HepG2 (cell line): Measurements from ENCODE around the gene TMEM121. TPM values are rescaled to one million over a fixed set of nuclear protein-coding genes. Genes with fewer than 3 reads are reported as not detected.

Experiments used
- ATAC-seq: fragments of 200-7000 bp; cut with Tn5 transposase; 3 replicates; pipeline ENCODE4 v1.9.1; 2020; ENCODE audit warnings: mild to moderate bottlenecking, moderate library complexity
- BruUV-seq: library from RNA; stranded (reverse); fragments of 400-500 nt; replicated peaks from 2 replicates; lab custom pipeline; 2021; lab: Mats Ljungman, UMichigan
- CTCF ChIA-PET: fragments of 300-600 bp; formaldehyde crosslinking; extraction: SDS; loops from one replicate; lab custom pipeline; 2021; ENCODE audit warnings: low total read pairs, inconsistent platforms, low intra/inter-chr PET ratio; lab: Yijun Ruan, JAX
- POLR2A ChIA-PET: fragments of 350-600 bp; sonication (Branson Sonifier 250); formaldehyde crosslinking; loops from one replicate; lab custom pipeline; 2020; ENCODE audit warnings: antibody characterized with exemption, inconsistent platforms; lab: Yijun Ruan, JAX
- DNase-seq: peaks from one replicate; pipeline ENCODE4 v3.0.0-alpha.2; 2015; ENCODE audit warnings: low spot score
- FAIRE-seq: peaks from 3 replicates; lab custom pipeline; 2011; peaks lifted over from hg19 to GRCh38; lab: Jason Lieb, UNC
- H2AFZ ChIP-seq: one replicate; pipeline ENCODE4 v1.6.1; 2011; ENCODE audit warnings: low read length, inconsistent platforms
- H3K27ac ChIP-seq: fragments of 300-600 bp; 3 replicates; pipeline ENCODE4 v1.8.0; 2011; ENCODE audit warnings: mixed run types, mild to moderate bottlenecking, mixed read lengths, low read length, inconsistent platforms; ENCODE audit not compliant: insufficient read depth; ENCODE audit errors: extremely low read length
- H3K27me3 ChIP-seq, 2 experiments: fragments of 200-600 bp in 1 of 2; 2 replicates in 1 of 2; 3 replicates in 1 of 2; pipeline versions ENCODE4 v1.6.0 to v1.8.0; 2011; ENCODE audit warnings: low read length in 2 of 2, mild to moderate bottlenecking in 2 of 2, moderate library complexity in 2 of 2, inconsistent platforms in 1 of 2; ENCODE audit not compliant: insufficient read depth in 2 of 2, control insufficient read depth in 1 of 2
- H3K36me3 ChIP-seq, 2 experiments: fragments of 200-600 bp in 1 of 2; replicated peaks in 1 of 2; 2 replicates in 1 of 2; 3 replicates in 1 of 2; pipeline versions ENCODE4 v1.5.1 to v1.8.0; 2011; ENCODE audit warnings: low read length in 2 of 2, inconsistent platforms in 1 of 2; ENCODE audit not compliant: insufficient read depth in 2 of 2, control insufficient read depth in 1 of 2
- H3K4me1 ChIP-seq: 2 replicates; pipeline ENCODE4 v1.5.1; 2012; ENCODE audit warnings: low read length, inconsistent platforms; ENCODE audit not compliant: insufficient read depth
- H3K4me2 ChIP-seq: 2 replicates; pipeline ENCODE4 v1.6.0; 2011; ENCODE audit warnings: low read depth, low read length, inconsistent platforms
- H3K4me3 ChIP-seq, 3 experiments: fragments of 200-600 bp in 1 of 3; sonication (generic), shearing (Covaris generic) in 1 of 3; replicated peaks in 1 of 3; 2 replicates each; pipeline ENCODE4 v1.5.1; 2011 to 2016; ENCODE audit warnings: low read length in 3 of 3, inconsistent platforms in 2 of 3, low read depth in 2 of 3, mild to moderate bottlenecking in 2 of 3, control low read depth in 1 of 3, mixed read lengths in 1 of 3; ENCODE audit not compliant: insufficient read depth in 1 of 3
- H3K79me2 ChIP-seq: one replicate; pipeline ENCODE4 v1.6.1; 2011; ENCODE audit warnings: low read length, inconsistent platforms; ENCODE audit not compliant: insufficient read depth
- H3K9ac ChIP-seq: 2 replicates; pipeline ENCODE4 v1.6.0; 2011; ENCODE audit warnings: mild to moderate bottlenecking, low read depth, low read length, inconsistent platforms; ENCODE audit not compliant: insufficient read depth
- H3K9me3 ChIP-seq: 2 replicates; pipeline ENCODE4 v1.5.1; 2012; ENCODE audit warnings: mild to moderate bottlenecking, low read length
- H4K20me1 ChIP-seq: 2 replicates; pipeline ENCODE4 v1.6.0; 2011; ENCODE audit warnings: inconsistent platforms, mild to moderate bottlenecking, low read length, moderate library complexity; ENCODE audit not compliant: insufficient read depth
- ESRRA ChIP-seq: sonication (generic); formaldehyde crosslinking; IDR thresholded peaks from 2 replicates; pipeline ENCODE4 v1.5.1; 2020; ENCODE audit warnings: mild to moderate bottlenecking, low read depth, missing genetic modification reagents
- HNF4G ChIP-seq, 2 experiments: sonication (generic) in 1 of 2; formaldehyde crosslinking in 1 of 2; IDR thresholded peaks; 2 replicates each; pipeline versions ENCODE4 v1.4.0 to v1.6.1; 2011 to 2020; ENCODE audit warnings: borderline replicate concordance in 2 of 2, low read depth in 2 of 2, mild to moderate bottlenecking in 2 of 2, low read length in 1 of 2, missing genetic modification reagents in 1 of 2, moderate library complexity in 1 of 2
- SAP130 ChIP-seq: IDR thresholded peaks from 2 replicates; pipeline ENCODE4 v1.6.1; 2016; ENCODE audit warnings: low read depth
- TBX2 ChIP-seq: sonication (generic); formaldehyde crosslinking; IDR thresholded peaks from 2 replicates; pipeline ENCODE4 v1.5.0; 2020; ENCODE audit warnings: missing genetic modification reagents, mild to moderate bottlenecking, borderline replicate concordance
- TEAD2 ChIP-seq: sonication (generic); formaldehyde crosslinking; IDR thresholded peaks from 2 replicates; pipeline ENCODE4 v1.9.0; 2021; ENCODE audit warnings: missing genetic modification reagents
- ZBTB3 ChIP-seq: sonication (generic); formaldehyde crosslinking; IDR thresholded peaks from 2 replicates; pipeline ENCODE4 v1.4.0; 2020; ENCODE audit warnings: low read depth, mild to moderate bottlenecking, moderate library complexity, missing genetic modification reagents, borderline replicate concordance
- ZBTB38 ChIP-seq: sonication (generic); formaldehyde crosslinking; IDR thresholded peaks from 2 replicates; pipeline ENCODE4 v1.5.1; 2020; ENCODE audit warnings: mild to moderate bottlenecking, missing genetic modification reagents
- ZFY ChIP-seq: sonication (generic); formaldehyde crosslinking; IDR thresholded peaks from 2 replicates; pipeline ENCODE4 v1.4.0; 2020; ENCODE audit warnings: missing genetic modification reagents
- ZNF3 ChIP-seq: IDR thresholded peaks from 2 replicates; pipeline ENCODE4 v1.7.0; 2017; ENCODE audit warnings: inconsistent platforms
- ZNF414 ChIP-seq: sonication (generic); formaldehyde crosslinking; IDR thresholded peaks from 2 replicates; pipeline ENCODE4 v1.5.0; 2020; ENCODE audit warnings: missing genetic modification reagents
- ZNF510 ChIP-seq: sonication (generic); formaldehyde crosslinking; IDR thresholded peaks from 2 replicates; pipeline ENCODE4 v1.4.0; 2020; ENCODE audit warnings: low read depth, mild to moderate bottlenecking, missing genetic modification reagents
- ZNF674 ChIP-seq: sonication (generic); formaldehyde crosslinking; IDR thresholded peaks from 2 replicates; pipeline ENCODE4 v1.5.0; 2020; ENCODE audit warnings: low read depth, mild to moderate bottlenecking, missing genetic modification reagents
- ZNF687 ChIP-seq: sonication (generic); formaldehyde crosslinking; IDR thresholded peaks from 2 replicates; pipeline ENCODE4 v1.5.1; 2020; ENCODE audit warnings: mild to moderate bottlenecking, missing genetic modification reagents, moderate library complexity
- ZNF761 ChIP-seq: sonication (generic); formaldehyde crosslinking; conservative IDR thresholded peaks from 2 replicates; pipeline ENCODE4 v1.4.0; 2020; ENCODE audit warnings: mild to moderate bottlenecking, missing genetic modification reagents
- ZNF816 ChIP-seq: sonication (generic); formaldehyde crosslinking; IDR thresholded peaks from 2 replicates; pipeline ENCODE4 v1.8.0; 2022; ENCODE audit warnings: missing genetic modification reagents, mild to moderate bottlenecking, borderline replicate concordance
- WGBS: methylation state at CpG from one replicate; pipeline ENCODE4 v1.1.6; 2017; ENCODE audit warnings: low lambda C conversion rate; 5-methylcytosine and 5-hydroxymethylcytosine counted together
- in situ Hi-C: cut with HindIII; loops from 2 replicates; pipeline ENCODE4 v1.10.0; 2017; ENCODE audit warnings: low pct_unique_long_range_greater_than_20kb; ENCODE audit not compliant: extremely low pct_ligation_motif_present
- intact Hi-C: fragments of 100-400 bp; cut with micrococcal nuclease; formaldehyde crosslinking; loops from one replicate; pipeline ENCODE4 v1.10.0; 2022; ENCODE audit not compliant: unreplicated experiment
- polyA plus RNA-seq, 8 experiments: library from polyadenylated mRNA; depleted of rRNA in 3 of 8; stranded (reverse) in 7 of 8; unstranded in 1 of 8; fragments of >200 nt; fragmentation: Illumina TruSeq in 4 of 8; extraction: Trizol in 4 of 8; gene quantifications; 2 replicates each; pipeline versions ENCODE4 v1.2.1 to v1.2.3, GENCODE V29; 2011 to 2016; ENCODE audit warnings: low read depth in 4 of 8, missing spikeins in 1 of 8, mixed read lengths in 1 of 8; ENCODE audit not compliant: insufficient read depth in 1 of 8
- total RNA-seq, 5 experiments: library from RNA; depleted of rRNA; stranded (reverse); fragments of >200 nt; fragmentation: Illumina TruSeq; extraction: Trizol; gene quantifications; 2 replicates each; pipeline ENCODE4 v1.2.3, GENCODE V29; 2016; ENCODE audit warnings: low read depth in 1 of 5
- TF ChIP-seq, protein P1 (sequence below): sonication (generic); formaldehyde crosslinking; IDR thresholded peaks from 2 replicates; pipeline ENCODE4 v1.4.0; 2020; ENCODE audit warnings: missing genetic modification reagents, borderline replicate concordance

Gene TMEM121
- total and polyA plus RNA-seq, 2 of the 13 experiments (the other 11 are each of a cell fraction or from before 2014, with no cell fraction given) = 6.6 to 19.0 TPM

DNA sequence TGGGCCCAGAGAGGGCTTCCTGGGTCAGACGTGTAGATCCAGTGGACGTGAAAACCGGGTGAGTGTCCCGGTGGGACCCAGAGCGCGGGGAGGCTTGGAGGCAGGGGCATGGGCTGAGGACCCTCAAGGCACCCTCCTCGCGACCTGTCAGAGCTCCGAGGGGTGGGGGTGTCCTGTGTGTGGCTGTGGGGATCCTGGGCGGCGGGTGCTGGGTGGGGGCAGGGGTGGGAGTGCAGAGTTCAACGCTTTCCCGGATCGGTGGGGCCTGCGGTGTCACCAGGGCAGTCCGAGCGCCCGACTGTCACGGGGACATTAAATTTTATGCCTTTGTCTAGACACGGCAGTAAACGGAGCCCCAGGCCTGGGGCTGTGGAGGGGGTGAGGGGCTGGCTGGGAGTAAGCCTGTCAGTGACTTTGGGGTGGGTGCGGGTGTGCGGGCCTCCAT is 1.0 kb downstream of the TMEM121 start:
- in situ Hi-C loops (loop anchor here (5.0 kb wide), 2 partner anchors 40 to 105 kb away; partner anchors contain the start of gene CRIP1), intact Hi-C loops (no loop called here)
- TSS peak; percentile 38 for BruUV-seq
- H3K9ac ChIP-seq = peak overlapping the region; percentile 76
- H3K27ac ChIP-seq = peak overlapping the region; percentile 51
- CTCF ChIA-PET = interaction anchor here (4.1 kb wide), 1 partner anchor 46 kb away, joined by 15 read pairs; no protein-coding TSS in a partner anchor
- 0 out of 5 replicates have a peak, but pooled peaks cover 0 to 6% of the 10 kb centered on the region in 2 experiments for H3K36me3 ChIP-seq
- H4K20me1 ChIP-seq = no peaks in the 10 kb centered on the region
- FAIRE-seq (no peak), DNase-seq (no peak), ATAC-seq (peak; percentile 13)
- H3K9me3 ChIP-seq = no peaks in the 10 kb centered on the region
- POLR2A ChIA-PET = interaction anchor here (1.0 to 1.7 kb wide), 3 partner anchors 28 to 37 kb away, joined by 3 to 10 read pairs (median 7); no protein-coding TSS in a partner anchor
- no peak overlapping the region for H2AFZ ChIP-seq
- peak overlapping the region; percentile 79 to 89 (median 80) for H3K4me3 ChIP-seq
- H3K27me3 ChIP-seq = peaks cover 0 to 15% of the 10 kb centered on the region in 2 experiments; a peak in 2 of 5 replicates
- WGBS = 8% methylated on average over 19 of the region's 23 CpGs
- H3K4me1 ChIP-seq = peaks cover 35% of the 10 kb centered on the region
- H3K4me2 ChIP-seq = peak overlapping the region; percentile 85
- no peaks in the 10 kb centered on the region for H3K79me2 ChIP-seq
- no peak for TF ChIP-seq TBX2 (CRISPR knock-in tag)
- peak; percentile 56 for TF ChIP-seq SAP130 (CRISPR knock-in tag)
- TF ChIP-seq ZFY = peak; percentile 12; the same call in 1 of the 2 replicates
- TF ChIP-seq HNF4G (IDR thresholded peaks at IDR 0.05; ENCODE audit: borderline replicate concordance, low read depth, low read length) = peak; percentile 5; the same call in 1 of the 2 replicates
- TF ChIP-seq HNF4G (CRISPR knock-in tag; IDR thresholded peaks at IDR 0.05; ENCODE audit: borderline replicate concordance, low read depth) = no peak
- TF ChIP-seq, protein P1, sequence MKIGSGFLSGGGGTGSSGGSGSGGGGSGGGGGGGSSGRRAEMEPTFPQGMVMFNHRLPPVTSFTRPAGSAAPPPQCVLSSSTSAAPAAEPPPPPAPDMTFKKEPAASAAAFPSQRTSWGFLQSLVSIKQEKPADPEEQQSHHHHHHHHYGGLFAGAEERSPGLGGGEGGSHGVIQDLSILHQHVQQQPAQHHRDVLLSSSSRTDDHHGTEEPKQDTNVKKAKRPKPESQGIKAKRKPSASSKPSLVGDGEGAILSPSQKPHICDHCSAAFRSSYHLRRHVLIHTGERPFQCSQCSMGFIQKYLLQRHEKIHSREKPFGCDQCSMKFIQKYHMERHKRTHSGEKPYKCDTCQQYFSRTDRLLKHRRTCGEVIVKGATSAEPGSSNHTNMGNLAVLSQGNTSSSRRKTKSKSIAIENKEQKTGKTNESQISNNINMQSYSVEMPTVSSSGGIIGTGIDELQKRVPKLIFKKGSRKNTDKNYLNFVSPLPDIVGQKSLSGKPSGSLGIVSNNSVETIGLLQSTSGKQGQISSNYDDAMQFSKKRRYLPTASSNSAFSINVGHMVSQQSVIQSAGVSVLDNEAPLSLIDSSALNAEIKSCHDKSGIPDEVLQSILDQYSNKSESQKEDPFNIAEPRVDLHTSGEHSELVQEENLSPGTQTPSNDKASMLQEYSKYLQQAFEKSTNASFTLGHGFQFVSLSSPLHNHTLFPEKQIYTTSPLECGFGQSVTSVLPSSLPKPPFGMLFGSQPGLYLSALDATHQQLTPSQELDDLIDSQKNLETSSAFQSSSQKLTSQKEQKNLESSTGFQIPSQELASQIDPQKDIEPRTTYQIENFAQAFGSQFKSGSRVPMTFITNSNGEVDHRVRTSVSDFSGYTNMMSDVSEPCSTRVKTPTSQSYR = 0 out of 2 replicates have a peak, but pooled peaks have one; percentile 22
- 0 out of 2 replicates have a peak, but pooled peaks have one; percentile 22 for TF ChIP-seq ZNF674 (CRISPR knock-in tag)
- TF ChIP-seq ZNF3 (CRISPR knock-in tag) = no peak
- peak; percentile 54; the same call in 1 of the 2 replicates for TF ChIP-seq ZNF687 (CRISPR knock-in tag)
- peak; percentile 31; the same call in 1 of the 2 replicates for TF ChIP-seq ESRRA (CRISPR knock-in tag)
- no peak for TF ChIP-seq ZNF414 (CRISPR knock-in tag)
- 0 out of 2 replicates have a peak, but pooled peaks have one; percentile 41 for TF ChIP-seq ZNF510
- no peak for TF ChIP-seq ZBTB3 (CRISPR knock-in tag)
- no peak for TF ChIP-seq TEAD2 (CRISPR knock-in tag)
- no peak for TF ChIP-seq ZBTB38 (CRISPR knock-in tag)
- TF ChIP-seq ZNF761 (CRISPR knock-in tag) = 0 out of 2 replicates have a peak, but pooled peaks have one; percentile 7
- TF ChIP-seq ZNF816 = no peak
